HG03196 (cell line): ENCODE results near the gene SMLR1.
A peak's percentile ranks its signal among the peaks of the same experiment; 100 is the strongest.

Experiments used
- ATAC-seq: cut with Tn5 transposase; IDR thresholded peaks from one replicate; pipeline ENCODE4 v1.9.1; 2021; ENCODE audit not compliant: unreplicated experiment

SMLR1 gene

GRCh38 chr6:130824978-130825694, 2.1 kb upstream of the SMLR1 start:
- no peak for ATAC-seq

GRCh38 chr6:130825772-130826441, 1.3 kb upstream of the SMLR1 start:
- no peak for ATAC-seq

GRCh38 chr6:130826442-130827246, 562 bp upstream of the SMLR1 start:
- no peak for ATAC-seq

- no peak for ATAC-seq
These were observed 2.2 kb downstream of the SMLR1 start for GRCh38 chr6:130829333-130829910.

- ATAC-seq: no peak
These were observed 4.4 kb downstream of the SMLR1 start for GRCh38 chr6:130831607-130832006.

GRCh38 chr6:130833569-130833968, 6.4 kb downstream of the SMLR1 start:
- no peak for ATAC-seq

- no peak for ATAC-seq
These were observed 7.5 kb downstream of the SMLR1 start for GRCh38 chr6:130834482-130835251.

- ATAC-seq: no peak
These were observed 8.9 kb downstream of the SMLR1 start for GRCh38 chr6:130836055-130836640.

GRCh38 chr6:130837067-130837466, 9.9 kb downstream of the SMLR1 start:
- no peak for ATAC-seq

- no peak for ATAC-seq
These were observed 11.1 kb downstream of the SMLR1 start for GRCh38 chr6:130838250-130838860.

GRCh38 chr6:130838951-130839350, 11.7 kb downstream of the SMLR1 start:
- no peak for ATAC-seq

- ATAC-seq: no peak
These were observed 12.2 kb downstream of the SMLR1 start for GRCh38 chr6:130839379-130839778.

GRCh38 chr6:130840050-130840449, 12.8 kb downstream of the SMLR1 start:
- no peak for ATAC-seq

- ATAC-seq: no peak
These were observed 14.0 kb downstream of the SMLR1 start for GRCh38 chr6:130841128-130841728.

GRCh38 chr6:130843575-130844320, 16.5 kb downstream of the SMLR1 start:
- ATAC-seq: peak; percentile 60

- no peak for ATAC-seq
These were observed 19.3 kb downstream of the SMLR1 start for GRCh38 chr6:130846501-130846900.

- ATAC-seq: no peak
These were observed 20.1 kb downstream of the SMLR1 start for GRCh38 chr6:130847001-130847910.

GRCh38 chr6:130848945-130849344, 21.7 kb downstream of the SMLR1 start:
- ATAC-seq: peak; percentile 73
